Activated CD4-positive, alpha-beta T cell treated with anti-CD3 and anti-CD28 coated beads, Interleukin-2, amount 10 ng/mL, durations not matched to agents 24 days and 14 days (primary cell): Measurements from ENCODE around the gene PLEKHJ1. TPM values are rescaled to one million over a fixed set of nuclear protein-coding genes. Genes with fewer than 3 reads are reported as not detected.

Source experiments
- DNase-seq: peaks from one replicate; pipeline ENCODE4 v3.0.0; 2022
- H3K27ac Mint-ChIP-seq: one replicate; pipeline ENCODE4 v1.8.0; 2022; ENCODE audit warnings: mild to moderate bottlenecking, mixed read lengths
- H3K27me3 Mint-ChIP-seq: one replicate; pipeline ENCODE4 v1.8.0; 2022; ENCODE audit warnings: mixed read lengths
- H3K36me3 Mint-ChIP-seq: one replicate; pipeline ENCODE4 v1.8.0; 2022; ENCODE audit warnings: low read depth, mild to moderate bottlenecking, mixed read lengths
- H3K4me1 Mint-ChIP-seq: one replicate; pipeline ENCODE4 v1.8.0; 2021; ENCODE audit warnings: mixed read lengths
- H3K4me3 Mint-ChIP-seq: one replicate; pipeline ENCODE4 v1.8.0; 2022; ENCODE audit warnings: mild to moderate bottlenecking, moderate library complexity, mixed read lengths
- H3K9me3 Mint-ChIP-seq: one replicate; pipeline ENCODE4 v1.8.0; 2021; ENCODE audit warnings: mixed read lengths
- intact Hi-C: fragments of 100-400 bp; cut with micrococcal nuclease; formaldehyde crosslinking; loops from one replicate; pipeline ENCODE4 v1.15.1; 2023
- total RNA-seq: library from RNA; stranded (reverse); gene quantifications from 2 replicates; pipeline ENCODE4 v1.2.3, GENCODE V29; 2022

PLEKHJ1 gene
- total RNA-seq, 1 donor from 2014 or later = 70.5 TPM

GRCh38 chr19:2260341-2260805, 24.2 kb upstream of the PLEKHJ1 start:
- H3K4me3 Mint-ChIP-seq = peak overlapping the region; percentile 7
- H3K9me3 Mint-ChIP-seq = no peaks in the 10 kb centered on the region
- peaks cover 23% of the 10 kb centered on the region for H3K4me1 Mint-ChIP-seq
- H3K27ac Mint-ChIP-seq = peak overlapping the region; percentile 22
- intact Hi-C loops = no loop called here
- H3K36me3 Mint-ChIP-seq = no peaks in the 10 kb centered on the region
- no peaks in the 10 kb centered on the region for H3K27me3 Mint-ChIP-seq
- no peak for DNase-seq

GRCh38 chr19:2259336-2259735, 23.2 kb upstream of the PLEKHJ1 start:
- H3K9me3 Mint-ChIP-seq = no peaks in the 10 kb centered on the region
- no peak overlapping the region for H3K4me3 Mint-ChIP-seq
- no peaks in the 10 kb centered on the region for H3K27me3 Mint-ChIP-seq
- DNase-seq = no peak
- H3K36me3 Mint-ChIP-seq = no peaks in the 10 kb centered on the region
- H3K27ac Mint-ChIP-seq = peak overlapping the region; percentile 76
- intact Hi-C loops = no loop called here
- peaks cover 23% of the 10 kb centered on the region for H3K4me1 Mint-ChIP-seq

- no peak for DNase-seq
These were observed 20.0 kb upstream of the PLEKHJ1 start, which contains the start of gene JSRP1 for GRCh38 chr19:2255982-2256685. Gene JSRP1 (minus strand): TSS chr19:2256417. CDS start chr19:2255314, 1,103 bp downstream.

GRCh38 chr19:2255112-2255845, 19.1 kb upstream of the PLEKHJ1 start:
- Mint-ChIP-seq H3K27me3 (peaks cover 15% of the 10 kb centered on the region), H3K4me1 (peaks cover 25% of the 10 kb centered on the region), H3K9me3 (no peaks in the 10 kb centered on the region), H3K27ac (no peak overlapping the region), H3K36me3 (no peaks in the 10 kb centered on the region), H3K4me3 (no peak overlapping the region)
- DNase-seq = no peak
- intact Hi-C loops = no loop called here

More at GRCh38 chr19:2255982-2256685, 20.0 kb upstream of the PLEKHJ1 start, which contains the start of gene JSRP1:
- Mint-ChIP-seq H3K36me3 (no peaks in the 10 kb centered on the region), H3K27me3 (peaks cover 15% of the 10 kb centered on the region), H3K27ac (peak within 1 kb of the TSS; percentile 94), H3K4me1 (peaks cover 27% of the 10 kb centered on the region), H3K9me3 (no peaks in the 10 kb centered on the region), H3K4me3 (no peak within 1 kb of the TSS)
- intact Hi-C loops = no loop called here

- Mint-ChIP-seq H3K27ac (no peak overlapping the region), H3K4me3 (peak overlapping the region; percentile 34), H3K9me3 (no peaks in the 10 kb centered on the region), H3K27me3 (peaks cover 15% of the 10 kb centered on the region), H3K36me3 (no peaks in the 10 kb centered on the region), H3K4me1 (peaks cover 20% of the 10 kb centered on the region)
- DNase-seq = no peak
- intact Hi-C loops = no loop called here
These were observed 18.1 kb upstream of the PLEKHJ1 start for GRCh38 chr19:2254064-2254872.

- intact Hi-C loops = no loop called here
- H3K36me3 Mint-ChIP-seq = peaks cover 6% of the 10 kb centered on the region
- DNase-seq = peak; percentile 81
- H3K4me3 Mint-ChIP-seq = peak overlapping the region; percentile 52
- H3K27me3 Mint-ChIP-seq = peaks cover 15% of the 10 kb centered on the region
- no peaks in the 10 kb centered on the region for H3K9me3 Mint-ChIP-seq
- H3K4me1 Mint-ChIP-seq = peaks cover 14% of the 10 kb centered on the region
- no peak overlapping the region for H3K27ac Mint-ChIP-seq
These were observed 17.3 kb upstream of the PLEKHJ1 start for GRCh38 chr19:2253106-2254063.

GRCh38 chr19:2252797-2253105, 16.6 kb upstream of the PLEKHJ1 start:
- peaks cover 15% of the 10 kb centered on the region for H3K27me3 Mint-ChIP-seq
- peak overlapping the region; percentile 52 for H3K4me3 Mint-ChIP-seq
- H3K9me3 Mint-ChIP-seq = no peaks in the 10 kb centered on the region
- intact Hi-C loops = no loop called here
- no peak for DNase-seq
- peaks cover 7% of the 10 kb centered on the region for H3K36me3 Mint-ChIP-seq
- no peak overlapping the region for H3K27ac Mint-ChIP-seq
- H3K4me1 Mint-ChIP-seq = peaks cover 10% of the 10 kb centered on the region

- peak; percentile 62 for DNase-seq
- Mint-ChIP-seq H3K4me3 (peak overlapping the region; percentile 37), H3K27ac (no peak overlapping the region)
These were observed 16.1 kb upstream of the PLEKHJ1 start for GRCh38 chr19:2252055-2252796.

GRCh38 chr19:2251106-2252054, 15.3 kb upstream of the PLEKHJ1 start:
- H3K4me3 Mint-ChIP-seq = no peak overlapping the region
- H3K27ac Mint-ChIP-seq = no peak overlapping the region
- DNase-seq = no peak
- no peaks in the 10 kb centered on the region for H3K9me3 Mint-ChIP-seq
- peaks cover 7% of the 10 kb centered on the region for H3K4me1 Mint-ChIP-seq
- intact Hi-C loops = no loop called here
- H3K36me3 Mint-ChIP-seq = peaks cover 7% of the 10 kb centered on the region
- H3K27me3 Mint-ChIP-seq = peaks cover 15% of the 10 kb centered on the region

More at GRCh38 chr19:2252055-2252796, 16.1 kb upstream of the PLEKHJ1 start:
- peaks cover 7% of the 10 kb centered on the region for H3K36me3 Mint-ChIP-seq
- intact Hi-C loops = no loop called here
- H3K27me3 Mint-ChIP-seq = peaks cover 15% of the 10 kb centered on the region
- H3K9me3 Mint-ChIP-seq = no peaks in the 10 kb centered on the region
- peaks cover 9% of the 10 kb centered on the region for H3K4me1 Mint-ChIP-seq

- H3K27me3 Mint-ChIP-seq = peaks cover 15% of the 10 kb centered on the region
- no peak overlapping the region for H3K27ac Mint-ChIP-seq
- no peak overlapping the region for H3K4me3 Mint-ChIP-seq
- intact Hi-C loops = no loop called here
- H3K4me1 Mint-ChIP-seq = peaks cover 7% of the 10 kb centered on the region
- DNase-seq = no peak
- H3K36me3 Mint-ChIP-seq = peaks cover 11% of the 10 kb centered on the region
- no peaks in the 10 kb centered on the region for H3K9me3 Mint-ChIP-seq
These were observed 14.6 kb upstream of the PLEKHJ1 start for GRCh38 chr19:2250766-2251105.

GRCh38 chr19:2249880-2250765, 14.0 kb upstream of the PLEKHJ1 start:
- Mint-ChIP-seq H3K27me3 (peaks cover 15% of the 10 kb centered on the region), H3K36me3 (peaks cover 11% of the 10 kb centered on the region), H3K27ac (no peak overlapping the region), H3K4me1 (peaks cover 7% of the 10 kb centered on the region), H3K9me3 (no peaks in the 10 kb centered on the region), H3K4me3 (no peak overlapping the region)
- no peak for DNase-seq
- intact Hi-C loops = no loop called here
